Central memory CD8-positive, alpha-beta T cell (primary cell): ENCODE data around the gene TP53I11.

Experiments used
- ATAC-seq: fragments of 150-1000 bp; cut with Tn5 transposase; replicated peaks from 2 replicates; pipeline ENCODE4 v1.10.0; 2022; ENCODE audit warnings: mild to moderate bottlenecking, moderate FRiP score, moderate number of reproducible peaks; ENCODE audit not compliant: poor library complexity, severe bottlenecking; ENCODE audit errors: extremely low read depth
- DNase-seq, 2 donors: peaks; one replicate each; pipeline ENCODE4 v3.0.0; 2021; ENCODE audit warnings: low spot score in 2 of 2
- H3K27ac Mint-ChIP-seq: one replicate; pipeline ENCODE4 v1.8.0; 2022; ENCODE audit warnings: low read depth, mild to moderate bottlenecking, moderate library complexity, mixed read lengths
- H3K27me3 Mint-ChIP-seq: one replicate; pipeline ENCODE4 v1.8.0; 2022; ENCODE audit warnings: mixed read lengths
- H3K36me3 Mint-ChIP-seq: one replicate; pipeline ENCODE4 v1.8.0; 2022; ENCODE audit warnings: mild to moderate bottlenecking, moderate library complexity, mixed read lengths; ENCODE audit not compliant: insufficient read depth
- H3K4me1 Mint-ChIP-seq: one replicate; pipeline ENCODE4 v1.8.0; 2022; ENCODE audit warnings: mixed read lengths
- H3K4me3 Mint-ChIP-seq: one replicate; pipeline ENCODE4 v1.8.0; 2022; ENCODE audit warnings: mild to moderate bottlenecking, moderate library complexity, mixed read lengths
- H3K9me3 Mint-ChIP-seq: one replicate; pipeline ENCODE4 v1.8.0; 2022; ENCODE audit warnings: mixed read lengths

The TP53I11 gene

GRCh38 chr11:44948155-44948554 is 2.5 kb downstream of the TP53I11 start:
- Mint-ChIP-seq H3K4me3 (peak overlapping the region; percentile 88), H3K27me3 (no peaks in the 10 kb centered on the region), H3K36me3 (peaks cover 6% of the 10 kb centered on the region), H3K27ac (no peak overlapping the region), H3K4me1 (peaks cover 47% of the 10 kb centered on the region), H3K9me3 (no peaks in the 10 kb centered on the region)
- DNase-seq, result no peak
- ATAC-seq, result no peak

GRCh38 chr11:44947114-44947513 is 3.6 kb downstream of the TP53I11 start:
- Mint-ChIP-seq H3K27ac (no peak overlapping the region), H3K9me3 (no peaks in the 10 kb centered on the region), H3K4me1 (peaks cover 57% of the 10 kb centered on the region), H3K27me3 (no peaks in the 10 kb centered on the region), H3K36me3 (peaks cover 7% of the 10 kb centered on the region), H3K4me3 (no peak overlapping the region)
- DNase-seq (no peak), ATAC-seq (no peak)

- ATAC-seq, result no peak
- Mint-ChIP-seq H3K4me1 (peaks cover 60% of the 10 kb centered on the region), H3K4me3 (no peak overlapping the region), H3K9me3 (no peaks in the 10 kb centered on the region), H3K27me3 (no peaks in the 10 kb centered on the region), H3K36me3 (peaks cover 7% of the 10 kb centered on the region), H3K27ac (no peak overlapping the region)
- no peak for DNase-seq
Measured at GRCh38 chr11:44946263-44946662, 4.4 kb downstream of the TP53I11 start.

- no peaks in the 10 kb centered on the region for H3K9me3 Mint-ChIP-seq
- H3K4me1 Mint-ChIP-seq, result peaks cover 65% of the 10 kb centered on the region
- peaks cover 9% of the 10 kb centered on the region for H3K36me3 Mint-ChIP-seq
- no peak overlapping the region for H3K4me3 Mint-ChIP-seq
- no peaks in the 10 kb centered on the region for H3K27me3 Mint-ChIP-seq
- H3K27ac Mint-ChIP-seq, result no peak overlapping the region
- ATAC-seq (no peak), DNase-seq (no peak)
Measured at GRCh38 chr11:44945666-44946065, 5.0 kb downstream of the TP53I11 start.

- Mint-ChIP-seq H3K36me3 (peaks cover 7% of the 10 kb centered on the region), H3K4me1 (peaks cover 73% of the 10 kb centered on the region), H3K4me3 (no peak overlapping the region), H3K27me3 (no peaks in the 10 kb centered on the region), H3K27ac (no peak overlapping the region), H3K9me3 (no peaks in the 10 kb centered on the region)
- no peak for DNase-seq
- ATAC-seq, result no peak
Measured at GRCh38 chr11:44944853-44945235, 5.8 kb downstream of the TP53I11 start.

- peaks cover 7% of the 10 kb centered on the region for H3K36me3 Mint-ChIP-seq
- H3K27me3 Mint-ChIP-seq, result no peaks in the 10 kb centered on the region
Measured at GRCh38 chr11:44944181-44944852, 6.4 kb downstream of the TP53I11 start.

GRCh38 chr11:44943696-44944095 is 7.0 kb downstream of the TP53I11 start:
- H3K27ac Mint-ChIP-seq, result peak overlapping the region; percentile 11
- peak; percentile 24 for ATAC-seq
- peaks cover 68% of the 10 kb centered on the region for H3K4me1 Mint-ChIP-seq
- H3K36me3 Mint-ChIP-seq, result peaks cover 9% of the 10 kb centered on the region
- no peaks in the 10 kb centered on the region for H3K27me3 Mint-ChIP-seq
- DNase-seq, result no peak
- no peaks in the 10 kb centered on the region for H3K9me3 Mint-ChIP-seq
- peak overlapping the region; percentile 25 for H3K4me3 Mint-ChIP-seq

More at GRCh38 chr11:44944181-44944852, 6.4 kb downstream of the TP53I11 start:
- H3K4me1 Mint-ChIP-seq, result peaks cover 75% of the 10 kb centered on the region
- H3K4me3 Mint-ChIP-seq, result no peak overlapping the region
- no peak overlapping the region for H3K27ac Mint-ChIP-seq
- no peak for DNase-seq
- no peaks in the 10 kb centered on the region for H3K9me3 Mint-ChIP-seq
- ATAC-seq, result no peak

GRCh38 chr11:44943118-44943517 is 7.6 kb downstream of the TP53I11 start:
- no peaks in the 10 kb centered on the region for H3K9me3 Mint-ChIP-seq
- H3K4me3 Mint-ChIP-seq, result peak overlapping the region; percentile 25
- H3K4me1 Mint-ChIP-seq, result peaks cover 63% of the 10 kb centered on the region
- peak overlapping the region; percentile 11 for H3K27ac Mint-ChIP-seq
- no peak for ATAC-seq
- H3K27me3 Mint-ChIP-seq, result no peaks in the 10 kb centered on the region
- H3K36me3 Mint-ChIP-seq, result peaks cover 9% of the 10 kb centered on the region
- no peak for DNase-seq

GRCh38 chr11:44942029-44942955 is 8.4 kb downstream of the TP53I11 start:
- Mint-ChIP-seq H3K36me3 (peaks cover 9% of the 10 kb centered on the region), H3K27ac (peak overlapping the region; percentile 11), H3K9me3 (no peaks in the 10 kb centered on the region), H3K27me3 (no peaks in the 10 kb centered on the region), H3K4me3 (peak overlapping the region; percentile 25), H3K4me1 (peaks cover 60% of the 10 kb centered on the region)
- ATAC-seq, result no peak
- DNase-seq, result no peak

- H3K4me3 Mint-ChIP-seq, result no peak overlapping the region
- H3K27me3 Mint-ChIP-seq, result no peaks in the 10 kb centered on the region
- peaks cover 56% of the 10 kb centered on the region for H3K4me1 Mint-ChIP-seq
- H3K9me3 Mint-ChIP-seq, result no peaks in the 10 kb centered on the region
- no peak for ATAC-seq
- peak overlapping the region; percentile 11 for H3K27ac Mint-ChIP-seq
- DNase-seq, result no peak
- peaks cover 8% of the 10 kb centered on the region for H3K36me3 Mint-ChIP-seq
Measured at GRCh38 chr11:44941259-44942021, 9.2 kb downstream of the TP53I11 start.

- ATAC-seq, result no peak
- no peak for DNase-seq
- no peak overlapping the region for H3K27ac Mint-ChIP-seq
- H3K36me3 Mint-ChIP-seq, result peaks cover 9% of the 10 kb centered on the region
- no peak overlapping the region for H3K4me3 Mint-ChIP-seq
- peaks cover 59% of the 10 kb centered on the region for H3K4me1 Mint-ChIP-seq
- H3K27me3 Mint-ChIP-seq, result no peaks in the 10 kb centered on the region
- no peaks in the 10 kb centered on the region for H3K9me3 Mint-ChIP-seq
Measured at GRCh38 chr11:44940835-44941234, 9.8 kb downstream of the TP53I11 start.

- peaks cover 14% of the 10 kb centered on the region for H3K36me3 Mint-ChIP-seq
- no peaks in the 10 kb centered on the region for H3K9me3 Mint-ChIP-seq
- no peaks in the 10 kb centered on the region for H3K27me3 Mint-ChIP-seq
- peak overlapping the region; percentile 20 for H3K27ac Mint-ChIP-seq
- H3K4me3 Mint-ChIP-seq, result no peak overlapping the region
- H3K4me1 Mint-ChIP-seq, result peaks cover 59% of the 10 kb centered on the region
- DNase-seq (no peak), ATAC-seq (no peak)
Measured at GRCh38 chr11:44940404-44940803, 10.3 kb downstream of the TP53I11 start.
